GM12872 (cell line): ENCODE measurements around the gene PDXP.

Source experiments
- TF ChIP-seq, protein P1 (sequence below): IDR thresholded peaks from 3 replicates; pipeline ENCODE4 v1.5.1; 2011; ENCODE audit warnings: low read depth, mild to moderate bottlenecking, low read length, moderate library complexity; ENCODE audit not compliant: insufficient read depth

PDXP gene

DNA sequence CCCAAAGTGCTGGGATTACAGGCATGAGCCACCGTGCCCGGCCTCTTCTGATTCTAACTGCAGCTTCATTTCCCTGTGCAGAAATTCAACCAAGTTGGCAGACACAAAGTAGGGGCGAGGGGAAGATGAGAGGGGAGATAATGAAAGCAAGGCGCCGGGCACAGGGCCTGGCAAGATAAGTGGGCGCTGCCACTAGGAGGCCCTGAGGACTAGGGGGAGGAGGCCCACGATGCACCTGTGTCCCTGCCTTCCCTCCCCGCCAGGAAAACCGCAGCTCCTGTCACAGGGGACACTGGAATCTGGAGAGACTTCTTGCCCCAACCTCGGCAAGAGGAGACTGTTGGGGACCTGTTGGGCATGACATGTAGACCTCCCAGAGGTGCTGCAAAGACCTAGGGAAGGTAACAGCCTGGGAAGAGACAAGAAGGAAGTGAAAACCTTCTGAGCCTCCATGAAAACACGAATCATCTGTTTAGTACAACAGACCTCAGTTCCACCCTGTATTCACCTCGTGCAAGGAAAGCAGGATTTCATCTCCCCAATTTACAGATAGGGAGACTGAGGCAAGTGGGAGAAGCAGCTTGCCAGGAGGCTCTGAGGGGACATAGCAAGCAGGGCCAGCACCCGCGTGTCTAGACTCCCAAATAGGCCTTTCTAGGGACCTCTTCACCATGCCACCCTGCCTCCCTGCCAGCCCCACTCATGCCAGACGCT lies 13.8 kb downstream of the PDXP start:
- TF ChIP-seq, protein P1, sequence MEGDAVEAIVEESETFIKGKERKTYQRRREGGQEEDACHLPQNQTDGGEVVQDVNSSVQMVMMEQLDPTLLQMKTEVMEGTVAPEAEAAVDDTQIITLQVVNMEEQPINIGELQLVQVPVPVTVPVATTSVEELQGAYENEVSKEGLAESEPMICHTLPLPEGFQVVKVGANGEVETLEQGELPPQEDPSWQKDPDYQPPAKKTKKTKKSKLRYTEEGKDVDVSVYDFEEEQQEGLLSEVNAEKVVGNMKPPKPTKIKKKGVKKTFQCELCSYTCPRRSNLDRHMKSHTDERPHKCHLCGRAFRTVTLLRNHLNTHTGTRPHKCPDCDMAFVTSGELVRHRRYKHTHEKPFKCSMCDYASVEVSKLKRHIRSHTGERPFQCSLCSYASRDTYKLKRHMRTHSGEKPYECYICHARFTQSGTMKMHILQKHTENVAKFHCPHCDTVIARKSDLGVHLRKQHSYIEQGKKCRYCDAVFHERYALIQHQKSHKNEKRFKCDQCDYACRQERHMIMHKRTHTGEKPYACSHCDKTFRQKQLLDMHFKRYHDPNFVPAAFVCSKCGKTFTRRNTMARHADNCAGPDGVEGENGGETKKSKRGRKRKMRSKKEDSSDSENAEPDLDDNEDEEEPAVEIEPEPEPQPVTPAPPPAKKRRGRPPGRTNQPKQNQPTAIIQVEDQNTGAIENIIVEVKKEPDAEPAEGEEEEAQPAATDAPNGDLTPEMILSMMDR: peak; percentile 27; the same call in 1 of the 3 replicates

DNA sequence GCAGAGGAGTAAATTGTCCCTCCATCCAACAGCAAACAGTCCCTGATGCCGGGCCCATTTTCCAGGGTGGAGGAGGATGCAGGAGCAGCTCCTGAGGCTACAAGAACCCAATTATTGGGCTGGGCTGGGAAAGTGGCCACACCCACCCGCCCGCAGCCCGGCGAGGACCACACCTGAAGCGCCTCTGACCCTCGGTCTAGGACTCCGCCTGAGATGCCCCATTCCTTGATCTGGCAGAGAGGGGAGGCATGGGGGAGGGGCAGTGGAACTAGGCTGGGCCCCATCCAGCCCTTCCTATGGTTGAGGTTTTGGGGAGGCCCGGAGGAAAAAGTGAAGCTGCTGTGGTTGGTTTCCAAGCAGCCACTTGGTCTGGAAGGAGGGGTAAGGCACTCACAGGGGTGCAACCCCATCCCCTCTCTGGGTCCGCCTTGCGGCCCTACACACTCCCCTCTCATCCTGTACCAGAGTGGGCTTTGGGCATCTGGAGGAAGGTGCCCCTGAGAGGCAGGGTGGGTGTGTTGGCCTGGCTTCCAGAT lies 14.5 kb downstream of the PDXP start:
- TF ChIP-seq, protein P1: no peak

DNA sequence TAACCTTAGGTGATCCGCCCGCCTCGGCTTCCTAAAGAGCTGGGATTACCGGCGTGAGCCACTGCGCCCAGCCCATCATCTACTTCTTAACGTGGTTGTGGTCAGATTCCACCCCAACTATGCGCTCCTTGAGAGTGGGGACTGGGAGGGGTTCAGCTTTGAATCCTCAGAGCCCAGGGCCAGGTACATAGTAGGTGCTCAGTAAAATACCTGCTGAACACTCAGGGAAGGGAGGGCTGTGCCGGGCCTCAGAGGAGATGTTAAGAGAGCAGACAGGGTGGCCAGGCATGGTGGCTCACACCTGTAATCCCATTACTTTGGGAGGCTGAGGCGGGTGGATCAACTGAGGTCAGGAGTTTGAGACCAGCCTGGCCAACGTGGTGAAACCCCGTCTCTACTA lies 15.7 kb downstream of the PDXP start:
- TF ChIP-seq, protein P1: no peak

DNA sequence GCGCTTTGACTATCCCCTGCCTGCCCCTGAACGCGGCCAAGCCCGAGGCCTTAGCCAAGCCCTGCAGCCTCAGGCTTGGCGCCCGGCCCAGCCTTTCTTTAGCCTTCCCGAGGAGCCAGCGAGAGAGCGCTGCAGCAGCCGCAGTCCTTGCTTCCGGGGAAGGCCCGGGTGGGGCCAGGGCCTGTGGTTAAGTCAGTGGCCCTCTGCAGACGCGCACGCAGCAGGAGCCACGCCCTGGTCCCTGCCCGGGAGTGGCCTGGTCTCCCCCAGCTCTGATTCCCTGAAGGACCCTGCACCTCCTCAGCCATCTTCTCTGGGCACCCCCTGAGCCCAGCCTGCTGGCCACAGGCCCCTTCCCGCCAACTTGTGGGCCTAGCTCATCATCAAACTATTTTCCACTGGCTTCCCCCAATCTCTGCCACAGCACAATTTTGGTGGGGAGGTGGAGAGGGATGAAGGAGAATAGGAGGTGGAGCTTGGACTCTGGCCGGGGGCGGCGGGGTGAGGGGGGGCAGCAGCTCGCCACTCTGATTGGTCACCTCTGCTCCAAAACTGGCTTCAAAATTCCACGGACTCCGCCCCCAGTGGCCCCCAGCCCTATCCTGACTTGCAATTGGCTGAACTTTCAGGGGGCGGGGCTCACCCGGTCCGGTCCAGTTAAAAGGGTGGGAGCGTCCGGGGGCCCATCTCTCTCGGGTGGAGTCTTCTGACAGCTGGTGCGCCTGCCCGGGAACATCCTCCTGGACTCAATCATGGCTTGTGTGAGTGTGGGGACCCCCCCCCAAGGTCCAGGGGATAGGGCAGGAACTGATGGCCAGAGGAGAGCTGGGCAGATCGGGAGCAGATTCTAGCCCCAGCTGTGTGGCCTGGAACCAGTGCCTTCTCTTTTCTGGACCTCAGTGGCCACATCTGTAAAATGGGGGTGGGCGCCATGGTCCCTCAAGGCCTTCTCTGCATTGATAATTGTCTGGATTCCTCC lies 16.7 kb downstream of the PDXP start, which contains the start of gene LGALS1:
Gene LGALS1 (plus strand): TSS at position 686 of the 979 bp plus-strand sequence. CDS start 67 bp downstream, at position 753.
- TF ChIP-seq, protein P1: no peak

DNA sequence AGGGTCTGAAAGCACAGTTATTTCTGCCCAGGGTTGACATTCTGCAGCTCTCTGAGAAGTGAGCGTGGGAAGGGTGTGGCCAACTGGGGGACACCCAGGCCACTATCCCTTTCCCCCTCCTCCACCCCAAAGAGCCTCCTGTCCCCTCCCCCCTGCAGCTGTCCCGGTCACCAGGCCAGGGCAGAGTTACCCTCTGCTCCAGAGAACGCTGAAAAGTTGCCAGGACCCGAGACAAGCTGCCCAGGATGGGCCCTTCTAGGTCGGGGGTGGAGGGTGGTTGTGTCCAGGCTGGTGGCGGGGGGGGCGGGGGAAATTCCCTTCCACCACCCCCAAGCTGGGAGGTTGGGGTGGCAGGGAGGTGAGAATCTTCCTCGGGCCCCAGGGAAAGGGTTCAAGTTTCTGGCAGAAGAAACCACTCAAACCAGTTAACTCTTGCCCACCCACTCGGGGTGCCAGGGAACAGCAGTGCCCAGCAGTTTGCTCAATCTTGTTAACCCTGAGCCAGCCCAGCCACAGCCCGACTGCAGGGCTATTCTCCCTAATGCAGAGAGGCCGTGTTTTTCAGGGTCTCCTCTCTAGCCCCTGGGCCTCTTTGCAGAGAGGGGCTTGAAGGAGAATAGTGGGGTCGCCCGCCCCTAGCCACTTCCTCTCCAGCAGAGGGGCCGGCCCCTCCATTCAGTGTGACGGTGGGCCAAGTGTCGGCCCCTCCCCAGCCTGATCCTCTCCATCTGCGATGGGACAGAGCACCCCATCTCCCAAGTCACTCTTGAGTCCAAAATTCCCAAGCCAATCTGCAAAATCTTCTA lies 17.6 kb downstream of the PDXP start:
- TF ChIP-seq, protein P1: no peak

DNA sequence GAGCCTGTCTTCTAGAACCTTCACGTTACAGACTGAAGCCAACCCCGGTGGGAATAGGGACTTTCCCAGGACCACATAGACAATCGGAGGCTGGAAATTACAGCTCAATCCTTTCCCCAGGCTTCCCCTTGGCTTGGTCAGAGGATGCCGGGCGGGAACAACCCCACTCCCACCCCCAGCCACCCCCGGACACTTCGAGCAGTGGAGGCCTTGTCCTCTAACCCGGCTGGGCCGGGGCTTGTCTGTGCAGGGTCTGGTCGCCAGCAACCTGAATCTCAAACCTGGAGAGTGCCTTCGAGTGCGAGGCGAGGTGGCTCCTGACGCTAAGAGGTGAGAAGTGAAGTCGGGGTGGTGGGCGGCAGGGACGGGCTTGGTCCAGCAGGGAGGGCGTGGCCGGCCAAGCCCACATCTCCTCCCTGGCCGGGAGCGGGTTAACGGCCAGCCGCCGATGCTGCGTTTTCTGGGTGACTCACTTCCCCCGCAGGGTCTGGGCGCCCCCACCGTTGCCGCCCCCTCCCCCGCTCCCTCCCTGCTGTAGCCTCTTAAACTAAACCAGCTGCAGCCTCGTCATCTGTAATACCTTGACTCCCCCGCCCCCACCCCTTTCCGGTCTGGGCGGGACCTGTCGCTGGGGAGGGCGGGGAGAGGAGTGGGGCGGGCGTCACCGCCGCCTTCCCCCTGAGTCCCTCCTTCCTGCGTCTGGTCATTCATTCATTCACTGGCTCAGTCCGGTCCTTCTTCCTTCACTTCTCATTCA lies 18.4 kb downstream of the PDXP start:
- TF ChIP-seq, protein P1: no peak
